Bone marrow (tissue), 2 donors: ENCODE measurements around the gene SPO11.

Experiments used
- DNase-seq, 2 donors: peaks; one replicate each; lab custom pipeline; 2025; lab: John Stamatoyannopoulos, UW

The SPO11 gene

GRCh38 chr20:57391439-57392301, 62.1 kb downstream of the SPO11 start:
- no peak for DNase-seq

- DNase-seq, result peak in 1 of 2 donors; percentile 33
Measured at GRCh38 chr20:57392512-57393271, 63.1 kb downstream of the SPO11 start.
